HCT116 (cell line): ENCODE data around the gene DAP. TPM values are rescaled to one million over a fixed set of nuclear protein-coding genes. Genes with fewer than 3 reads are reported as not detected.

Source experiments
- ATAC-seq: fragments of 200-7000 bp; cut with Tn5 transposase; 2 replicates; pipeline ENCODE4 v1.9.1; 2020; ENCODE audit warnings: mild to moderate bottlenecking, moderate library complexity
- BruUV-seq: library from RNA; stranded (reverse); fragments of 400-500 nt; replicated peaks from 2 replicates; lab custom pipeline; 2021; lab: Mats Ljungman, UMichigan
- CTCF ChIA-PET: fragments of 300-600 bp; sonication (Branson Sonifier 250); formaldehyde crosslinking; loops from one replicate; lab custom pipeline; 2021; ENCODE audit warnings: antibody characterized with exemption; lab: Charles Lee
- POLR2A ChIA-PET: fragments of 300-600, 350-600 bp; sonication (Branson Sonifier 250); formaldehyde crosslinking; loops from one replicate; lab custom pipeline; 2021; ENCODE audit warnings: antibody characterized with exemption; lab: Charles Lee
- RAD21 ChIA-PET, 2 experiments: fragments of 300-600 bp; sonication (Branson Sonifier 250); formaldehyde crosslinking; loops; one replicate each; lab custom pipeline; 2023; ENCODE audit warnings: low total read pairs in 2 of 2; ENCODE audit not compliant: uncharacterized antibody in 2 of 2, unreplicated experiment in 2 of 2, low non-redundant PET in 1 of 2; lab: Charles Lee
- DNase-seq: peaks from one replicate; pipeline ENCODE4 v3.0.0-alpha.2; 2010; ENCODE audit warnings: low read depth, low spot score
- H2AFZ ChIP-seq: fragments of 200-600 bp; shearing (Covaris generic), sonication (generic); 2 replicates; pipeline ENCODE4 v1.6.1; 2017; ENCODE audit warnings: low read depth, mixed run types, mixed read lengths, antibody characterized with exemption, low read length; ENCODE audit not compliant: poor library complexity, severe bottlenecking
- H3K27ac ChIP-seq: 2 replicates; pipeline ENCODE4 v1.5.1; 2012; ENCODE audit warnings: low read depth, low read length
- H3K27me3 ChIP-seq: fragments of 200-600 bp; sonication (generic); 2 replicates; pipeline ENCODE4 v1.6.1; 2016; ENCODE audit warnings: mixed run types, low read length, mixed read lengths; ENCODE audit not compliant: insufficient read depth
- H3K36me3 ChIP-seq, 2 experiments: fragments of 200-500 bp in 1 of 2; fragments of 200-600 bp in 1 of 2; sonication (Bioruptor generic) in 1 of 2; sonication (generic) in 1 of 2; 2 replicates each; pipeline versions ENCODE4 v1.5.1 to v1.6.1; 2014 to 2016; ENCODE audit warnings: low read length in 2 of 2, inconsistent platforms in 1 of 2, mixed read lengths in 1 of 2, mixed run types in 1 of 2; ENCODE audit not compliant: insufficient read depth in 2 of 2, control insufficient read depth in 1 of 2
- H3K4me1 ChIP-seq, 2 experiments: fragments of 200-600 bp in 1 of 2; sonication (generic) in 1 of 2; 2 replicates each; pipeline versions ENCODE4 v1.5.1 to v1.6.1; 2012 to 2017; ENCODE audit warnings: low read length in 2 of 2, inconsistent platforms in 1 of 2, mild to moderate bottlenecking in 1 of 2, mixed read lengths in 1 of 2, mixed run types in 1 of 2, moderate library complexity in 1 of 2; ENCODE audit not compliant: insufficient read depth in 2 of 2, control insufficient read depth in 1 of 2
- H3K4me2 ChIP-seq: fragments of 200-600 bp; sonication (generic); 2 replicates; pipeline ENCODE4 v1.6.1; 2017; ENCODE audit warnings: mixed run types, low read length, mixed read lengths
- H3K4me3 ChIP-seq, 2 experiments: fragments of 200-600 bp in 1 of 2; sonication (generic) in 1 of 2; replicated peaks in 1 of 2; 2 replicates each; pipeline ENCODE4 v1.5.1; 2011 to 2016; ENCODE audit warnings: low read length in 2 of 2, control low read depth in 1 of 2, low read depth in 1 of 2, mild to moderate bottlenecking in 1 of 2, mixed read lengths in 1 of 2, mixed run types in 1 of 2
- H3K79me2 ChIP-seq: fragments of 200-600 bp; sonication (generic); 2 replicates; pipeline ENCODE4 v1.6.1; 2017; ENCODE audit warnings: mild to moderate bottlenecking, mixed run types, low read length, moderate library complexity, mixed read lengths; ENCODE audit not compliant: insufficient read depth
- H3K9ac ChIP-seq: fragments of 200-600 bp; sonication (generic); 2 replicates; pipeline ENCODE4 v1.6.1; 2016; ENCODE audit warnings: low read length, mixed read lengths
- H3K9me2 ChIP-seq: fragments of 200-600 bp; sonication (generic), shearing (Covaris generic); 2 replicates; pipeline ENCODE4 v1.6.1; 2017; ENCODE audit warnings: mixed run types, mild to moderate bottlenecking, moderate library complexity; ENCODE audit not compliant: insufficient read depth
- H3K9me3 ChIP-seq, 2 experiments: fragments of 200-500 bp in 1 of 2; fragments of 200-600 bp in 1 of 2; sonication (Bioruptor generic) in 1 of 2; sonication (generic) in 1 of 2; 2 replicates each; pipeline ENCODE4 v1.6.1; 2014 to 2017; ENCODE audit warnings: low read length in 2 of 2, mixed read lengths in 2 of 2, inconsistent platforms in 1 of 2, low read depth in 1 of 2, mild to moderate bottlenecking in 1 of 2, mixed run types in 1 of 2, moderate library complexity in 1 of 2; ENCODE audit not compliant: control insufficient read depth in 1 of 2, insufficient read depth in 1 of 2
- H4K20me1 ChIP-seq: fragments of 200-600 bp; sonication (generic), shearing (Covaris generic); 2 replicates; pipeline ENCODE4 v1.6.1; 2017; ENCODE audit warnings: mixed run types, mild to moderate bottlenecking, moderate library complexity; ENCODE audit not compliant: insufficient read depth
- CBX3 ChIP-seq: IDR thresholded peaks from 2 replicates; pipeline ENCODE4 v1.6.1; 2012; ENCODE audit warnings: low read depth
- EGR1 ChIP-seq: IDR thresholded peaks from 2 replicates; pipeline ENCODE4 v1.6.1; 2012; ENCODE audit warnings: low read depth
- EZH2 ChIP-seq: fragments of 200-600 bp; sonication (generic); IDR thresholded peaks from 2 replicates; pipeline ENCODE4 v1.6.1; 2017; ENCODE audit warnings: antibody characterized with exemption, mixed run types
- EZH2phosphoT487 ChIP-seq: fragments of 200-600 bp; IDR thresholded peaks from 2 replicates; pipeline ENCODE4 v1.6.1; 2018; ENCODE audit warnings: antibody characterized with exemption, borderline replicate concordance
- JUND ChIP-seq: IDR thresholded peaks from 2 replicates; pipeline ENCODE4 v1.6.1; 2012
- POLR2AphosphoS5 ChIP-seq: IDR thresholded peaks from 2 replicates; pipeline ENCODE4 v1.6.1; 2011; ENCODE audit warnings: mild to moderate bottlenecking, low read depth, low read length, moderate library complexity
- RAD21 ChIP-seq: IDR thresholded peaks from 2 replicates; pipeline ENCODE4 v1.6.1; 2012; ENCODE audit warnings: low read depth, mild to moderate bottlenecking
- REST ChIP-seq: IDR thresholded peaks from 2 replicates; pipeline ENCODE4 v1.6.1; 2012; ENCODE audit warnings: low read depth
- SIN3A ChIP-seq: IDR thresholded peaks from 2 replicates; pipeline ENCODE4 v1.6.1; 2012; ENCODE audit warnings: low read depth
- SP1 ChIP-seq: IDR thresholded peaks from 2 replicates; pipeline ENCODE4 v1.6.1; 2012; ENCODE audit warnings: low read depth
- SRF ChIP-seq: IDR thresholded peaks from 2 replicates; pipeline ENCODE4 v1.6.1; 2012; ENCODE audit warnings: low read depth
- TCF7L2 ChIP-seq: IDR thresholded peaks from 2 replicates; pipeline ENCODE4 v1.7.0; 2011; ENCODE audit warnings: borderline replicate concordance, inconsistent platforms; ENCODE audit not compliant: insufficient read depth, insufficient read length; ENCODE audit errors: extremely low read depth
- YY1 ChIP-seq: IDR thresholded peaks from 2 replicates; pipeline ENCODE4 v1.6.1; 2011; ENCODE audit warnings: low read length, low read depth, moderate library complexity, mild to moderate bottlenecking; ENCODE audit not compliant: insufficient replicate concordance; ENCODE audit errors: extremely low read depth
- ZFX ChIP-seq: fragments of 450-650 bp; IDR thresholded peaks from 2 replicates; pipeline ENCODE4 v1.6.1; 2017
- intact Hi-C: fragments of 100-400 bp; cut with micrococcal nuclease; formaldehyde crosslinking; loops from 2 replicates; pipeline ENCODE4 v1.10.0; 2022
- total RNA-seq: library from RNA; stranded (reverse); gene quantifications from one replicate; pipeline ENCODE4 v1.2.1, GENCODE V29; 2021; ENCODE audit not compliant: unreplicated experiment
- TF ChIP-seq, protein P1 (sequence below), 3 experiments: fragments of 200-600 bp in 1 of 3; sonication (generic) in 1 of 3; IDR thresholded peaks in 2 of 3; conservative IDR thresholded peaks in 1 of 3; 2 replicates each; pipeline ENCODE4 v1.5.1; 2012 to 2017; ENCODE audit warnings: low read depth in 2 of 3, low read length in 2 of 3, antibody characterized with exemption in 1 of 3, borderline replicate concordance in 1 of 3, control low read depth in 1 of 3, mild to moderate bottlenecking in 1 of 3, mixed read lengths in 1 of 3, mixed run types in 1 of 3, moderate library complexity in 1 of 3; ENCODE audit not compliant: insufficient read depth in 1 of 3
- TF ChIP-seq, protein P2 (sequence below): IDR thresholded peaks from 2 replicates; pipeline ENCODE4 v1.6.1; 2011; ENCODE audit warnings: mild to moderate bottlenecking, low read length, moderate library complexity; ENCODE audit not compliant: insufficient replicate concordance; ENCODE audit errors: extremely low read depth

DAP gene
- total RNA-seq, 1 experiment from 2014 or later, result 59.1 TPM

DNA sequence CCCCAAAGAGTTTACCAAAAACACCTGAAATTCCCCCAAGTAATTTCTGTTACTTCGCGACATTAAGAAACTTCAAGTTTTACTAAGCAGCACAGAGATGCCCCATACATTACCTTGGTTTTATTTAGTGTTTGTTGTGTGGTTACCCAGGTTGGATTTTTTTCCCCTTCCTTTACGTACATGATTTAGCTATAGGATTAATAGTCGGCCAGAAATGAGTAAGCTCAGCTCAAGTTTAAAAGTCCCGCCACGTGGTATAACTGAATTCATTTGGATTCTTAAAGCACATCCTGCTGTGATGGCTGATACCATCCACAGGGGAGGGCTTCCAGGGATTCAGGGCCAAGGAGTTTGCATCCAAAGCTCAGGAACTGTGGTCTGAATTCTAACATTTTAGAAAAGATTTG lies 75.9 kb downstream of the DAP start:
- Histone ChIP-seq H3K36me3 (no peaks in the 10 kb centered on the region; a peak in 1 of 4 replicates), H3K4me1 (peaks cover 0 to 9% of the 10 kb centered on the region in 2 experiments; a peak in 1 of 4 replicates), H3K9ac (no peak overlapping the region), H4K20me1 (no peaks in the 10 kb centered on the region), H3K27me3 (no peaks in the 10 kb centered on the region), H3K9me2 (no peaks in the 10 kb centered on the region), H3K4me3 (no peak overlapping the region), H2AFZ (no peak overlapping the region), H3K27ac (no peak overlapping the region), H3K9me3 (no peaks in the 10 kb centered on the region), H3K79me2 (no peaks in the 10 kb centered on the region), H3K4me2 (no peak overlapping the region)
- ChIA-PET CTCF (no interaction called here), POLR2A (no interaction called here), RAD21 (no interaction called here)
- intact Hi-C loops, result no loop called here
- ATAC-seq (no peak), DNase-seq (no peak)
- TF ChIP-seq SP1, result no peak
- no peak for TF ChIP-seq JUND
- no peak for TF ChIP-seq REST
- no peak for TF ChIP-seq EGR1
- TF ChIP-seq EZH2, result no peak
- TF ChIP-seq CBX3, result no peak
- TF ChIP-seq ZFX, result no peak
- no peak for TF ChIP-seq EZH2phosphoT487
- TF ChIP-seq POLR2AphosphoS5, result no peak
- TF ChIP-seq, protein P1, sequence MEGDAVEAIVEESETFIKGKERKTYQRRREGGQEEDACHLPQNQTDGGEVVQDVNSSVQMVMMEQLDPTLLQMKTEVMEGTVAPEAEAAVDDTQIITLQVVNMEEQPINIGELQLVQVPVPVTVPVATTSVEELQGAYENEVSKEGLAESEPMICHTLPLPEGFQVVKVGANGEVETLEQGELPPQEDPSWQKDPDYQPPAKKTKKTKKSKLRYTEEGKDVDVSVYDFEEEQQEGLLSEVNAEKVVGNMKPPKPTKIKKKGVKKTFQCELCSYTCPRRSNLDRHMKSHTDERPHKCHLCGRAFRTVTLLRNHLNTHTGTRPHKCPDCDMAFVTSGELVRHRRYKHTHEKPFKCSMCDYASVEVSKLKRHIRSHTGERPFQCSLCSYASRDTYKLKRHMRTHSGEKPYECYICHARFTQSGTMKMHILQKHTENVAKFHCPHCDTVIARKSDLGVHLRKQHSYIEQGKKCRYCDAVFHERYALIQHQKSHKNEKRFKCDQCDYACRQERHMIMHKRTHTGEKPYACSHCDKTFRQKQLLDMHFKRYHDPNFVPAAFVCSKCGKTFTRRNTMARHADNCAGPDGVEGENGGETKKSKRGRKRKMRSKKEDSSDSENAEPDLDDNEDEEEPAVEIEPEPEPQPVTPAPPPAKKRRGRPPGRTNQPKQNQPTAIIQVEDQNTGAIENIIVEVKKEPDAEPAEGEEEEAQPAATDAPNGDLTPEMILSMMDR (IDR thresholded peaks at IDR 0.05 in 2 of 3, conservative IDR thresholded peaks at IDR 0.05 in 1 of 3; ENCODE audit: borderline replicate concordance in 1 of 3, insufficient read depth in 1 of 3, low read depth in 2 of 3, low read length in 2 of 3), result no peak
- TF ChIP-seq SRF, result no peak
- TF ChIP-seq, protein P2, sequence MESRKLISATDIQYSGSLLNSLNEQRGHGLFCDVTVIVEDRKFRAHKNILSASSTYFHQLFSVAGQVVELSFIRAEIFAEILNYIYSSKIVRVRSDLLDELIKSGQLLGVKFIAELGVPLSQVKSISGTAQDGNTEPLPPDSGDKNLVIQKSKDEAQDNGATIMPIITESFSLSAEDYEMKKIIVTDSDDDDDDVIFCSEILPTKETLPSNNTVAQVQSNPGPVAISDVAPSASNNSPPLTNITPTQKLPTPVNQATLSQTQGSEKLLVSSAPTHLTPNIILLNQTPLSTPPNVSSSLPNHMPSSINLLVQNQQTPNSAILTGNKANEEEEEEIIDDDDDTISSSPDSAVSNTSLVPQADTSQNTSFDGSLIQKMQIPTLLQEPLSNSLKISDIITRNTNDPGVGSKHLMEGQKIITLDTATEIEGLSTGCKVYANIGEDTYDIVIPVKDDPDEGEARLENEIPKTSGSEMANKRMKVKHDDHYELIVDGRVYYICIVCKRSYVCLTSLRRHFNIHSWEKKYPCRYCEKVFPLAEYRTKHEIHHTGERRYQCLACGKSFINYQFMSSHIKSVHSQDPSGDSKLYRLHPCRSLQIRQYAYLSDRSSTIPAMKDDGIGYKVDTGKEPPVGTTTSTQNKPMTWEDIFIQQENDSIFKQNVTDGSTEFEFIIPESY, result no peak
- TF ChIP-seq SIN3A, result no peak
- no peak for TF ChIP-seq RAD21
- TF ChIP-seq YY1, result no peak
- TF ChIP-seq TCF7L2, result no peak
- no TSS peak for BruUV-seq
